CD4-positive, CD25-positive, alpha-beta regulatory T cell (primary cell): ENCODE data around the gene TTC31. TPM values are rescaled to one million over a fixed set of nuclear protein-coding genes. Genes with fewer than 3 reads are reported as not detected.

ENCODE experiments used
- ATAC-seq, 2 donors: fragments of 150-1000 bp; cut with Tn5 transposase; one replicate each; pipeline ENCODE4 v1.10.0; 2021; ENCODE audit warnings: low read depth in 2 of 2, moderate number of reproducible peaks in 2 of 2, moderate library complexity in 1 of 2
- DNase-seq, 3 donors: peaks; one replicate each; pipeline versions ENCODE4 v3.0.0 to v3.0.0-alpha.2; 2012 to 2022; ENCODE audit warnings: mixed read lengths in 1 of 3
- H3K27ac ChIP-seq: one replicate; pipeline ENCODE4 v1.7.0; 2013; ENCODE audit warnings: mild to moderate bottlenecking, low read length; ENCODE audit not compliant: insufficient read depth, poor library complexity, severe bottlenecking
- H3K27me3 ChIP-seq: one replicate; pipeline ENCODE4 v1.7.0; 2013; ENCODE audit warnings: low read length; ENCODE audit not compliant: control insufficient read depth, insufficient read depth
- H3K36me3 ChIP-seq: one replicate; pipeline ENCODE4 v1.7.0; 2013; ENCODE audit warnings: mild to moderate bottlenecking, low read length, moderate library complexity; ENCODE audit not compliant: control insufficient read depth, insufficient read depth
- H3K4me1 ChIP-seq: 2 replicates; pipeline ENCODE4 v1.7.0; 2013; ENCODE audit warnings: mild to moderate bottlenecking, low read length; ENCODE audit not compliant: insufficient read depth, control insufficient read depth, poor library complexity, severe bottlenecking
- H3K4me3 ChIP-seq: one replicate; pipeline ENCODE4 v1.7.0; 2013; ENCODE audit warnings: low read depth, mild to moderate bottlenecking, low read length, moderate library complexity
- H3K9me3 ChIP-seq, 2 experiments: 1 replicate in 1 of 2; 2 replicates in 1 of 2; pipeline ENCODE4 v1.7.0; 2013; ENCODE audit warnings: low read length in 2 of 2, mild to moderate bottlenecking in 1 of 2, moderate library complexity in 1 of 2; ENCODE audit not compliant: control insufficient read depth in 2 of 2
- H3K27ac Mint-ChIP-seq, 3 donors: one replicate each; pipeline ENCODE4 v1.8.0; 2020 to 2022; ENCODE audit warnings: mild to moderate bottlenecking in 3 of 3, mixed read lengths in 3 of 3, moderate library complexity in 2 of 3
- H3K27me3 Mint-ChIP-seq: one replicate; pipeline ENCODE4 v1.8.0; 2022; ENCODE audit warnings: mild to moderate bottlenecking, mixed read lengths
- H3K36me3 Mint-ChIP-seq: one replicate; pipeline ENCODE4 v1.8.0; 2020; ENCODE audit warnings: mixed read lengths
- H3K4me1 Mint-ChIP-seq, 4 donors: one replicate each; pipeline ENCODE4 v1.8.0; 2020 to 2022; ENCODE audit warnings: mixed read lengths in 4 of 4, mild to moderate bottlenecking in 1 of 4
- H3K4me3 Mint-ChIP-seq, 4 donors: one replicate each; pipeline ENCODE4 v1.8.0; 2020 to 2022; ENCODE audit warnings: mild to moderate bottlenecking in 4 of 4, mixed read lengths in 4 of 4, moderate library complexity in 3 of 4
- H3K9me3 Mint-ChIP-seq, 7 donors: one replicate each; pipeline ENCODE4 v1.8.0; 2020 to 2022; ENCODE audit warnings: mixed read lengths in 7 of 7, mild to moderate bottlenecking in 3 of 7, moderate library complexity in 2 of 7
- polyA plus RNA-seq, 4 donors: library from polyadenylated mRNA; unstranded; fragments of 300-500 nt; fragmentation: Illumina TruSeq; gene quantifications; one replicate each; pipeline ENCODE4 v1.2.3, GENCODE V29; 2021
- total RNA-seq: library from RNA; stranded (reverse); gene quantifications from one replicate; pipeline ENCODE4 v1.2.3, GENCODE V29; 2022

TTC31 gene
- total and polyA plus RNA-seq, 5 donors from 2014 or later: 21.7 to 38.7 (median 23.4) TPM

GRCh38 chr2:74495440-74495839 lies 12.6 kb downstream of the TTC31 start:
- Mint-ChIP-seq H3K4me3 (peak overlapping the region in 1 of 4 donors; percentile 56), H3K27me3 (peaks cover 23% of the 10 kb centered on the region), H3K9me3 (no peaks in the 10 kb centered on the region), H3K36me3 (peaks cover 30% of the 10 kb centered on the region), H3K4me1 (peaks cover 0 to 29% (median 9%) of the 10 kb centered on the region in 4 donors), H3K27ac (no peak overlapping the region)
- Histone ChIP-seq H3K36me3 (peaks cover 31% of the 10 kb centered on the region), H3K9me3 (no peaks in the 10 kb centered on the region), H3K27me3 (no peaks in the 10 kb centered on the region), H3K27ac (no peak overlapping the region), H3K4me3 (no peak overlapping the region), H3K4me1 (peaks cover 23% of the 10 kb centered on the region)
- DNase-seq: no peak
- no peak for ATAC-seq

GRCh38 chr2:74496997-74497776 lies 14.3 kb downstream of the TTC31 start:
- H3K27me3 ChIP-seq: peaks cover 2% of the 10 kb centered on the region
- no peaks in the 10 kb centered on the region for H3K9me3 ChIP-seq
- Mint-ChIP-seq H3K4me3 (peak overlapping the region; percentile 71 to 91 (median 82)), H3K9me3 (peaks cover 0 to 1% (median 0%) of the 10 kb centered on the region in 7 donors), H3K27me3 (peaks cover 40% of the 10 kb centered on the region), H3K4me1 (peaks cover 0 to 38% (median 12%) of the 10 kb centered on the region in 4 donors), H3K36me3 (peaks cover 23% of the 10 kb centered on the region), H3K27ac (no peak overlapping the region)
- ATAC-seq (no peak), DNase-seq (no peak)
- H3K27ac ChIP-seq: no peak overlapping the region
- no peak overlapping the region for H3K4me3 ChIP-seq
- peaks cover 14% of the 10 kb centered on the region for H3K36me3 ChIP-seq
- H3K4me1 ChIP-seq: peaks cover 23% of the 10 kb centered on the region

- DNase-seq (peak in 2 of 3 donors; percentile 22 to 57), ATAC-seq (peak; percentile 17 to 32)
- Mint-ChIP-seq H3K9me3 (peaks cover 0 to 1% (median 0%) of the 10 kb centered on the region in 7 donors), H3K27ac (peak overlapping the region in 1 of 3 donors; percentile 41), H3K4me1 (peaks cover 0 to 46% (median 12%) of the 10 kb centered on the region in 4 donors), H3K27me3 (peaks cover 47% of the 10 kb centered on the region), H3K36me3 (peaks cover 22% of the 10 kb centered on the region), H3K4me3 (peak overlapping the region; percentile 80 to 91 (median 88))
- Histone ChIP-seq H3K4me1 (peaks cover 31% of the 10 kb centered on the region), H3K27me3 (peaks cover 2% of the 10 kb centered on the region), H3K27ac (no peak overlapping the region), H3K4me3 (peak overlapping the region; percentile 65), H3K9me3 (no peaks in the 10 kb centered on the region), H3K36me3 (peaks cover 6% of the 10 kb centered on the region)
These were observed 15.1 kb downstream of the TTC31 start for GRCh38 chr2:74497777-74498499.

GRCh38 chr2:74498500-74499266 lies 15.8 kb downstream of the TTC31 start:
- H3K27me3 ChIP-seq: peaks cover 2% of the 10 kb centered on the region
- ATAC-seq (peak; percentile 23 to 27), DNase-seq (peak in 2 of 3 donors; percentile 23 to 46)

GRCh38 chr2:74499267-74499939 lies 16.5 kb downstream of the TTC31 start, which contains the start of gene LBX2:
LBX2 (minus strand) TSS chr2:74499603; CDS start chr2:74499537, 66 bp downstream.
- H3K27me3 ChIP-seq: peaks cover 2% of the 10 kb centered on the region
- no peaks in the 10 kb centered on the region for H3K36me3 ChIP-seq
- peaks cover 58% of the 10 kb centered on the region for H3K27me3 Mint-ChIP-seq
- peak within 1 kb of the TSS; percentile 65 for H3K4me3 ChIP-seq
- peaks cover 11% of the 10 kb centered on the region for H3K36me3 Mint-ChIP-seq
- peaks cover 0 to 60% (median 16%) of the 10 kb centered on the region in 4 donors for H3K4me1 Mint-ChIP-seq
- H3K4me3 Mint-ChIP-seq: peak within 1 kb of the TSS; percentile 80 to 91 (median 88)
- DNase-seq (peak in 2 of 3 donors; percentile 8 to 53), ATAC-seq (no peak)
- peaks cover 40% of the 10 kb centered on the region for H3K4me1 ChIP-seq
- peaks cover 0 to 1% (median 0%) of the 10 kb centered on the region in 7 donors for H3K9me3 Mint-ChIP-seq
- H3K9me3 ChIP-seq: no peaks in the 10 kb centered on the region
- peak within 1 kb of the TSS in 1 of 3 donors; percentile 41 for H3K27ac Mint-ChIP-seq
- H3K27ac ChIP-seq: no peak within 1 kb of the TSS

More at GRCh38 chr2:74498500-74499266, 15.8 kb downstream of the TTC31 start:
- Mint-ChIP-seq H3K27ac (peak overlapping the region in 1 of 3 donors; percentile 41), H3K4me1 (peaks cover 0 to 53% (median 12%) of the 10 kb centered on the region in 4 donors), H3K27me3 (peaks cover 51% of the 10 kb centered on the region), H3K9me3 (peaks cover 0 to 1% (median 0%) of the 10 kb centered on the region in 7 donors), H3K4me3 (peak overlapping the region; percentile 80 to 91 (median 88)), H3K36me3 (peaks cover 15% of the 10 kb centered on the region)
- no peak overlapping the region for H3K27ac ChIP-seq
- peaks cover 38% of the 10 kb centered on the region for H3K4me1 ChIP-seq
- H3K4me3 ChIP-seq: peak overlapping the region; percentile 65
- peaks cover 2% of the 10 kb centered on the region for H3K36me3 ChIP-seq
- H3K9me3 ChIP-seq: no peaks in the 10 kb centered on the region

- Histone ChIP-seq H3K27ac (no peak overlapping the region), H3K4me3 (no peak overlapping the region), H3K9me3 (no peaks in the 10 kb centered on the region), H3K4me1 (peaks cover 40% of the 10 kb centered on the region), H3K27me3 (peaks cover 2% of the 10 kb centered on the region), H3K36me3 (peaks cover 3% of the 10 kb centered on the region)
- DNase-seq (no peak), ATAC-seq (no peak)
- Mint-ChIP-seq H3K4me3 (peak overlapping the region; percentile 56 to 83 (median 71)), H3K27me3 (peaks cover 62% of the 10 kb centered on the region), H3K4me1 (peaks cover 0 to 67% (median 22%) of the 10 kb centered on the region in 4 donors), H3K36me3 (peaks cover 17% of the 10 kb centered on the region), H3K27ac (no peak overlapping the region), H3K9me3 (peaks cover 0 to 1% (median 0%) of the 10 kb centered on the region in 7 donors)
These were observed 17.2 kb downstream of the TTC31 start for GRCh38 chr2:74499940-74500577.
